Vagina (tissue), 2 donors: Measurements from ENCODE around the gene SBF2. TPM values are rescaled to one million over a fixed set of nuclear protein-coding genes. Genes with fewer than 3 reads are reported as not detected.

Source experiments
- DNase-seq, 2 donors: peaks; one replicate each; pipeline ENCODE4 v3.0.0-alpha.2; 2017; ENCODE audit errors: extremely low spot score in 2 of 2
- H3K27ac ChIP-seq: fragments of 200-600 bp; sonication (generic); one replicate; pipeline ENCODE4 v1.5.1; 2019
- H3K27me3 ChIP-seq: fragments of 200-600 bp; sonication (generic); one replicate; pipeline ENCODE4 v1.5.1; 2019
- H3K36me3 ChIP-seq, 2 donors: fragments of 200-600 bp; sonication (generic); one replicate each; pipeline ENCODE4 v1.5.1; 2017 to 2019
- H3K4me1 ChIP-seq: fragments of 200-600 bp; sonication (generic); one replicate; pipeline ENCODE4 v1.5.1; 2019
- H3K4me3 ChIP-seq, 2 donors: fragments of 200-600 bp; sonication (generic); 1 replicate in 1 of 2; 2 replicates in 1 of 2; pipeline ENCODE4 v1.5.1; 2016 to 2019
- H3K9me3 ChIP-seq: fragments of 200-600 bp; sonication (generic); one replicate; pipeline ENCODE4 v1.5.1; 2019
- CTCF ChIP-seq, 3 experiments: fragments of 450-650 bp in 2 of 3; fragments of 200-600 bp in 1 of 3; sonication (generic) in 1 of 3; IDR thresholded peaks; one replicate each; pipeline ENCODE4 v1.5.1; 2017 to 2019; ENCODE audit warnings: antibody characterized with exemption in 3 of 3, mild to moderate bottlenecking in 2 of 3, moderate library complexity in 2 of 3
- POLR2A ChIP-seq, 2 donors: fragments of 450-650 bp; IDR thresholded peaks; one replicate each; pipeline ENCODE4 v1.6.1; 2017; ENCODE audit warnings: antibody characterized with exemption in 2 of 2, mild to moderate bottlenecking in 2 of 2, moderate library complexity in 2 of 2
- POLR2AphosphoS5 ChIP-seq, 2 donors: sonication (generic); formaldehyde crosslinking; IDR thresholded peaks; one replicate each; pipeline ENCODE4 v1.9.0; 2017; ENCODE audit warnings: antibody characterized with exemption in 2 of 2, mild to moderate bottlenecking in 2 of 2, low read depth in 1 of 2; ENCODE audit not compliant: insufficient read depth in 1 of 2
- intact Hi-C: fragments of 100-400 bp; cut with DNase I; formaldehyde crosslinking; loops from one replicate; pipeline ENCODE4 v1.15.1; 2023
- total RNA-seq: library from RNA; depleted of rRNA; stranded (reverse); fragments of >200 nt; gene quantifications from one replicate; pipeline ENCODE4 v1.2.3, GENCODE V29; 2016

SBF2 gene
- total RNA-seq, 1 donor from 2014 or later, result 69.5 TPM

- no peaks in the 10 kb centered on the region for H3K27me3 ChIP-seq
- no peak for DNase-seq
- H3K36me3 ChIP-seq, result no peaks in the 10 kb centered on the region
- H3K27ac ChIP-seq, result peak overlapping the region; percentile 53
- intact Hi-C loops, result no loop called here
- TF ChIP-seq POLR2A (IDR thresholded peaks at IDR 0.05), result no peak
- TF ChIP-seq CTCF (IDR thresholded peaks at IDR 0.05), result no peak
- TF ChIP-seq POLR2AphosphoS5 (IDR thresholded peaks at IDR 0.05; ENCODE audit: insufficient read depth in 1 of 2, low read depth in 1 of 2), result no peak
- no peaks in the 10 kb centered on the region for H3K9me3 ChIP-seq
- H3K4me1 ChIP-seq, result peaks cover 60% of the 10 kb centered on the region
- no peak overlapping the region for H3K4me3 ChIP-seq
These were observed 530.7 kb downstream of the SBF2 start for GRCh38 chr11:9763301-9763700.

GRCh38 chr11:9762531-9762930 is 531.5 kb downstream of the SBF2 start:
- intact Hi-C loops, result no loop called here
- no peaks in the 10 kb centered on the region for H3K36me3 ChIP-seq

DNA sequence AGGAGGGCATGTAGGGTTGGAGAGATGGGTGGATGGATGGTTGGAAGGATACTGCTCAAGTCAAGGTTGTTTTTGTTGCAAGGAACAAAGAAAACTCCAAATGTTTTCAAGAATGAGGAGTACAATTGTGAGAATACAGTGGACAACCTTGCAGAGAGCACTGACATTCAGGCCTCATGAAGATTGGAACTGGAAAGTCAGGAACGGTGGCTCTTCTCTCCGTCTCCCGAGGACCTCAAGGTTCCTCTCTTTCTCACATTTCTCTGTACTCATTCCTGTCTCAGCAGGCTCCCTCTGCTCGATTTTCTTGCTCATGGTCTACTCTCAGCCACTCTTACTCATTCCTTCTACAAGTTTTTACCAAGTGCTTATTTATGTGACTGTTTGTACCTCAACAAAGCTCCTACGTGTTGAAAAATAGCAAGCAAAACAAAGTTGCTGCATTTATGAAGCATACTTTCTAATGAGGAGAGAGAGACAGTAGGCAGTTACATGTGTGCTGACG is 532.5 kb downstream of the SBF2 start:
- H3K9me3 ChIP-seq, result no peaks in the 10 kb centered on the region
- H3K4me1 ChIP-seq, result peaks cover 75% of the 10 kb centered on the region
- no peaks in the 10 kb centered on the region for H3K27me3 ChIP-seq
- no peak overlapping the region for H3K4me3 ChIP-seq
- peak overlapping the region; percentile 99 for H3K27ac ChIP-seq
- no peaks in the 10 kb centered on the region for H3K36me3 ChIP-seq
- DNase-seq, result no peak
- TF ChIP-seq CTCF (IDR thresholded peaks at IDR 0.05) (no peak), POLR2AphosphoS5 (IDR thresholded peaks at IDR 0.05; ENCODE audit: insufficient read depth in 1 of 2, low read depth in 1 of 2) (no peak), POLR2A (IDR thresholded peaks at IDR 0.05) (no peak)
- intact Hi-C loops, result no loop called here

More at GRCh38 chr11:9762531-9762930, 531.5 kb downstream of the SBF2 start:
- no peaks in the 10 kb centered on the region for H3K27me3 ChIP-seq
- no peak overlapping the region for H3K4me3 ChIP-seq
- TF ChIP-seq POLR2A (IDR thresholded peaks at IDR 0.05) (no peak), POLR2AphosphoS5 (IDR thresholded peaks at IDR 0.05; ENCODE audit: insufficient read depth in 1 of 2, low read depth in 1 of 2) (no peak), CTCF (IDR thresholded peaks at IDR 0.05) (no peak)
- no peak for DNase-seq
- no peaks in the 10 kb centered on the region for H3K9me3 ChIP-seq
- no peak overlapping the region for H3K27ac ChIP-seq
- H3K4me1 ChIP-seq, result peaks cover 65% of the 10 kb centered on the region

- Histone ChIP-seq H3K4me3 (no peak overlapping the region), H3K36me3 (no peaks in the 10 kb centered on the region), H3K27ac (peak overlapping the region; percentile 99), H3K27me3 (no peaks in the 10 kb centered on the region), H3K4me1 (peaks cover 74% of the 10 kb centered on the region), H3K9me3 (no peaks in the 10 kb centered on the region)
- TF ChIP-seq CTCF (IDR thresholded peaks at IDR 0.05) (no peak), POLR2A (IDR thresholded peaks at IDR 0.05) (no peak), POLR2AphosphoS5 (IDR thresholded peaks at IDR 0.05; ENCODE audit: insufficient read depth in 1 of 2, low read depth in 1 of 2) (no peak)
- peak in 1 of 2 donors; percentile 94 for DNase-seq
- intact Hi-C loops, result no loop called here
These were observed 533.8 kb downstream of the SBF2 start for GRCh38 chr11:9760193-9760575.

DNA sequence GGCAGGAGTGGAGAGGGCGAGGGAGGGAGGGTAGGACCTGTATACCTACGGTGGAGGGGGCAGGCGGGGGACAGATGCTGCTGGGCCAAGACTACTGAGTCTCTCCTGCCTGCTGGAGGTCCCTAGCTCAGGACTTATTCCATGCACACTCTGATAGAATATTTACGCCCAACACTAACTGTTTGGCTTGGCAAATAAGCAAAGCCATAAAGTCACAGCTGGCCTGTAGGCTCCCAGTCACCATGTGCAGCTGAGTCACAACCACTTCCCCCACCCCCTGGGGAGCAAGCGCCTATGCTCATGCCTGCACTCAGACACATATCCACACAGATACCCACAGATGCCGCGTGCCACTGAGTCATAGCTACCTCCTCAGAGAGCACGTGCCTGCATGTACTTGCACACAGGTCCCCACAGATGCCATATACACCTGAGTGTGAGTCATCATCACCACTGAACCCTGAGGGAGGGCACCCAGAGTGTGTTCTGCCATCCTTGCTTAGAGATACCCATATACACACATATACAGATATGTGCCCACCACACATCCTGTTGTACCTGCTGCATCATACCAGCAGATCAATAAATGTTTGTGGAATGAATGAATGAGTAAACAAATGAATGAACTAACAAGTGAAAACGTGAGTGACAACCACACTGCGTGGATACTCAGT is 534.4 kb downstream of the SBF2 start:
- no peaks in the 10 kb centered on the region for H3K36me3 ChIP-seq
- intact Hi-C loops, result loop anchor here (5.0 to 10.0 kb wide), 3 partner anchors 145 to 548 kb away; partner anchors contain the start of gene ADM
- DNase-seq, result peak in 1 of 2 donors; percentile 99
- TF ChIP-seq POLR2A (IDR thresholded peaks at IDR 0.05), result no peak
- peak; percentile 82 to 91 for TF ChIP-seq POLR2AphosphoS5 (IDR thresholded peaks at IDR 0.05; ENCODE audit: insufficient read depth in 1 of 2, low read depth in 1 of 2)
- no peaks in the 10 kb centered on the region for H3K9me3 ChIP-seq
- H3K27ac ChIP-seq, result peak overlapping the region; percentile 99
- H3K4me3 ChIP-seq, result peak overlapping the region; percentile 65 to 75
- H3K4me1 ChIP-seq, result peaks cover 74% of the 10 kb centered on the region
- no peaks in the 10 kb centered on the region for H3K27me3 ChIP-seq
